Skeletal muscle cell (primary cell): ENCODE data around the gene SNRK.

Source experiments
- DNase-seq: peaks from one replicate; pipeline ENCODE4 v3.0.0-alpha.2; 2010; ENCODE audit warnings: low read depth
- H3K4me3 ChIP-seq: 2 replicates; pipeline ENCODE4 v1.5.1; 2011; ENCODE audit warnings: low read depth, mild to moderate bottlenecking, control low read depth, low read length, moderate library complexity

SNRK gene

GRCh38 chr3:43364494-43364893 is 78.2 kb downstream of the SNRK start:
- H3K4me3 ChIP-seq, result no peak overlapping the region
- DNase-seq, result no peak

- DNase-seq, result no peak
- no peak overlapping the region for H3K4me3 ChIP-seq
These were observed 78.6 kb downstream of the SNRK start for GRCh38 chr3:43364926-43365325.

GRCh38 chr3:43365601-43366305 is 79.4 kb downstream of the SNRK start:
- no peak overlapping the region for H3K4me3 ChIP-seq
- DNase-seq, result no peak

- H3K4me3 ChIP-seq, result no peak overlapping the region
- DNase-seq, result no peak
These were observed 80.1 kb downstream of the SNRK start for GRCh38 chr3:43366481-43366880.

GRCh38 chr3:43366885-43367284 is 80.5 kb downstream of the SNRK start:
- no peak for DNase-seq

GRCh38 chr3:43369404-43370292 is 83.3 kb downstream of the SNRK start:
- H3K4me3 ChIP-seq, result no peak overlapping the region
- no peak for DNase-seq

More at GRCh38 chr3:43366885-43367284, 80.5 kb downstream of the SNRK start:
- H3K4me3 ChIP-seq, result no peak overlapping the region

- no peak for DNase-seq
- H3K4me3 ChIP-seq, result no peak overlapping the region
These were observed 84.1 kb downstream of the SNRK start for GRCh38 chr3:43370293-43370980.

- no peak for DNase-seq
- no peak overlapping the region for H3K4me3 ChIP-seq
These were observed 85.2 kb downstream of the SNRK start for GRCh38 chr3:43371494-43371893.

- DNase-seq, result no peak
- no peak overlapping the region for H3K4me3 ChIP-seq
These were observed 85.8 kb downstream of the SNRK start for GRCh38 chr3:43372007-43372740.

GRCh38 chr3:43372809-43373559 is 86.6 kb downstream of the SNRK start:
- no peak for DNase-seq

GRCh38 chr3:43373560-43373928 is 87.2 kb downstream of the SNRK start:
- no peak overlapping the region for H3K4me3 ChIP-seq
- no peak for DNase-seq

More at GRCh38 chr3:43372809-43373559, 86.6 kb downstream of the SNRK start:
- no peak overlapping the region for H3K4me3 ChIP-seq

- H3K4me3 ChIP-seq, result no peak overlapping the region
- peak; percentile 26 for DNase-seq
These were observed 92.0 kb downstream of the SNRK start for GRCh38 chr3:43378066-43378935.

GRCh38 chr3:43379343-43379742 is 93.0 kb downstream of the SNRK start:
- DNase-seq, result peak; percentile 73
- H3K4me3 ChIP-seq, result no peak overlapping the region

GRCh38 chr3:43388175-43388574 is 101.8 kb downstream of the SNRK start:
- no peak for DNase-seq
- H3K4me3 ChIP-seq, result no peak overlapping the region

- no peak overlapping the region for H3K4me3 ChIP-seq
- no peak for DNase-seq
These were observed 102.6 kb downstream of the SNRK start for GRCh38 chr3:43388915-43389314.

GRCh38 chr3:43389388-43390254 is 103.3 kb downstream of the SNRK start:
- DNase-seq, result peak; percentile 69
- H3K4me3 ChIP-seq, result no peak overlapping the region

GRCh38 chr3:43390255-43390588 is 103.9 kb downstream of the SNRK start:
- no peak for DNase-seq

More at GRCh38 chr3:43390255-43390588, 103.9 kb downstream of the SNRK start:
- H3K4me3 ChIP-seq, result no peak overlapping the region
